Neuronal stem cell (in vitro differentiated cells): ENCODE data around the gene TXNDC11.
A peak's percentile ranks its signal among the peaks of the same experiment; 100 is the strongest.

ENCODE experiments used
- DNase-seq: peaks from one replicate; pipeline ENCODE4 v3.0.0-alpha.2; 2013; ENCODE audit warnings: low spot score
- H2AFZ ChIP-seq: one replicate; pipeline ENCODE4 v1.6.1; 2013; ENCODE audit warnings: mild to moderate bottlenecking, low read length, inconsistent platforms
- H2AK5ac ChIP-seq: 2 replicates; pipeline ENCODE4 v1.6.1; 2013; ENCODE audit warnings: low read depth, mild to moderate bottlenecking, inconsistent platforms, low read length, moderate library complexity, mixed read lengths
- H2BK120ac ChIP-seq: 2 replicates; pipeline ENCODE4 v1.6.1; 2013; ENCODE audit warnings: low read depth, mild to moderate bottlenecking, inconsistent platforms, low read length, moderate library complexity, mixed read lengths
- H2BK12ac ChIP-seq: one replicate; pipeline ENCODE4 v1.6.1; 2013; ENCODE audit warnings: low read length, inconsistent platforms
- H2BK15ac ChIP-seq: 2 replicates; pipeline ENCODE4 v1.6.1; 2013; ENCODE audit warnings: mild to moderate bottlenecking, low read length, inconsistent platforms, mixed read lengths
- H2BK5ac ChIP-seq: one replicate; pipeline ENCODE4 v1.6.1; 2013; ENCODE audit warnings: inconsistent platforms, mild to moderate bottlenecking, low read length, moderate library complexity
- H3K14ac ChIP-seq: one replicate; pipeline ENCODE4 v1.6.1; 2013; ENCODE audit warnings: low read length, inconsistent platforms
- H3K18ac ChIP-seq: 2 replicates; pipeline ENCODE4 v1.6.1; 2013; ENCODE audit warnings: low read length, inconsistent platforms
- H3K23ac ChIP-seq: 2 replicates; pipeline ENCODE4 v1.6.1; 2013; ENCODE audit warnings: low read depth, mild to moderate bottlenecking, mixed read lengths, low read length, inconsistent platforms; ENCODE audit not compliant: poor library complexity
- H3K27ac ChIP-seq: replicated peaks from 3 replicates; pipeline ENCODE4 v1.5.1; 2013; ENCODE audit warnings: low read length, inconsistent platforms
- H3K27me3 ChIP-seq, 3 experiments: 2 replicates each; pipeline ENCODE4 v1.6.1; 2013; ENCODE audit warnings: low read length in 3 of 3, mild to moderate bottlenecking in 2 of 3, inconsistent platforms in 1 of 3, low read depth in 1 of 3, mixed read lengths in 1 of 3, moderate library complexity in 1 of 3; ENCODE audit not compliant: control insufficient read depth in 3 of 3, insufficient read depth in 3 of 3
- H3K36me3 ChIP-seq, 2 donors: replicated peaks in 1 of 2; 2 replicates each; pipeline ENCODE4 v1.6.1; 2013; ENCODE audit warnings: low read length in 2 of 2; ENCODE audit not compliant: control insufficient read depth in 2 of 2, insufficient read depth in 2 of 2
- H3K4ac ChIP-seq: 2 replicates; pipeline ENCODE4 v1.6.1; 2013; ENCODE audit warnings: inconsistent platforms, mild to moderate bottlenecking, low read length, moderate library complexity
- H3K4me1 ChIP-seq, 2 donors: 1 replicate in 1 of 2; 2 replicates in 1 of 2; pipeline ENCODE4 v1.6.1; 2013; ENCODE audit warnings: low read length in 2 of 2, low read depth in 1 of 2; ENCODE audit not compliant: control insufficient read depth in 2 of 2, insufficient read depth in 1 of 2
- H3K4me2 ChIP-seq: one replicate; pipeline ENCODE4 v1.6.1; 2013; ENCODE audit warnings: mild to moderate bottlenecking, low read length, inconsistent platforms; ENCODE audit not compliant: insufficient read depth, poor library complexity, severe bottlenecking
- H3K4me3 ChIP-seq, 2 donors: 2 replicates each; pipeline ENCODE4 v1.5.1; 2013; ENCODE audit warnings: low read length in 2 of 2, mild to moderate bottlenecking in 2 of 2, inconsistent platforms in 1 of 2, moderate library complexity in 1 of 2
- H3K79me1 ChIP-seq: one replicate; pipeline ENCODE4 v1.6.1; 2013; ENCODE audit warnings: low read depth, mild to moderate bottlenecking, inconsistent platforms, low read length, moderate library complexity
- H3K9ac ChIP-seq: one replicate; pipeline ENCODE4 v1.6.1; 2013; ENCODE audit warnings: mild to moderate bottlenecking, low read depth, low read length, inconsistent platforms; ENCODE audit not compliant: poor library complexity
- H3K9me3 ChIP-seq, 2 donors: replicated peaks in 1 of 2; 2 replicates each; pipeline versions ENCODE3 to v1.6.1; 2013; ENCODE audit warnings: low read length in 2 of 2, mild to moderate bottlenecking in 2 of 2, inconsistent platforms in 1 of 2, low read depth in 1 of 2, mixed read lengths in 1 of 2, moderate library complexity in 1 of 2; ENCODE audit not compliant: control insufficient read depth in 2 of 2, insufficient read depth in 1 of 2
- H4K8ac ChIP-seq: one replicate; pipeline ENCODE4 v1.6.1; 2013; ENCODE audit warnings: low read depth, mild to moderate bottlenecking, inconsistent platforms, low read length, moderate library complexity
- H4K91ac ChIP-seq: one replicate; pipeline ENCODE4 v1.6.1; 2013; ENCODE audit warnings: low read length, low read depth, mild to moderate bottlenecking, inconsistent platforms; ENCODE audit not compliant: poor library complexity
- WGBS, 2 donors: extraction: QIAGEN DNeasy Blood & Tissue Kit; methylation state at CpG; one replicate each; pipeline ENCODE4 v1.1.7; 2013; ENCODE audit warnings: missing lambda C conversion rate in 2 of 2, mixed read lengths in 1 of 2; ENCODE audit not compliant: insufficient read length in 2 of 2, insufficient replicate concordance in 1 of 2; ENCODE audit errors: extremely low coverage in 2 of 2; 5-methylcytosine and 5-hydroxymethylcytosine counted together

The TXNDC11 gene

GRCh38 chr16:11650641-11651591 lies 91.7 kb downstream of the TXNDC11 start:
- no peak overlapping the region for H3K4me3 ChIP-seq
- H3K4me2 ChIP-seq = no peak overlapping the region
- no peaks in the 10 kb centered on the region for H3K79me1 ChIP-seq
- WGBS, 2 donors = no CpG with 5 or more reads among the region's 18 CpGs
- no peak overlapping the region for H4K91ac ChIP-seq
- no peak overlapping the region for H3K4ac ChIP-seq
- H2BK5ac ChIP-seq = no peak overlapping the region
- H3K9ac ChIP-seq = no peak overlapping the region
- H3K9me3 ChIP-seq = no peaks in the 10 kb centered on the region
- H3K18ac ChIP-seq = no peak overlapping the region
- H2BK15ac ChIP-seq = no peak overlapping the region
- H2BK120ac ChIP-seq = no peak overlapping the region
- no peak overlapping the region for H2AK5ac ChIP-seq
- H3K23ac ChIP-seq = no peak overlapping the region
- H3K36me3 ChIP-seq = no peaks in the 10 kb centered on the region
- no peaks in the 10 kb centered on the region for H3K27me3 ChIP-seq
- H4K8ac ChIP-seq = no peak overlapping the region
- H3K27ac ChIP-seq = no peak overlapping the region
- no peak overlapping the region for H3K14ac ChIP-seq
- H2BK12ac ChIP-seq = no peak overlapping the region
- DNase-seq = no peak
- H2AFZ ChIP-seq = no peak overlapping the region
- no peaks in the 10 kb centered on the region for H3K4me1 ChIP-seq

- no peak overlapping the region for H3K14ac ChIP-seq
- no peak overlapping the region for H4K8ac ChIP-seq
- H3K23ac ChIP-seq = no peak overlapping the region
- H4K91ac ChIP-seq = no peak overlapping the region
- DNase-seq = no peak
- H2BK12ac ChIP-seq = no peak overlapping the region
- H3K4me2 ChIP-seq = no peak overlapping the region
- H3K9me3 ChIP-seq = no peaks in the 10 kb centered on the region
- H3K9ac ChIP-seq = no peak overlapping the region
- H3K4me1 ChIP-seq = no peaks in the 10 kb centered on the region
- no peak overlapping the region for H3K27ac ChIP-seq
- no peaks in the 10 kb centered on the region for H3K27me3 ChIP-seq
- no peaks in the 10 kb centered on the region for H3K36me3 ChIP-seq
- H3K18ac ChIP-seq = no peak overlapping the region
- no peak overlapping the region for H2BK120ac ChIP-seq
- no peak overlapping the region for H3K4me3 ChIP-seq
- H2BK5ac ChIP-seq = no peak overlapping the region
- H2BK15ac ChIP-seq = no peak overlapping the region
- no peak overlapping the region for H2AK5ac ChIP-seq
- H2AFZ ChIP-seq = no peak overlapping the region
- no peaks in the 10 kb centered on the region for H3K79me1 ChIP-seq
- H3K4ac ChIP-seq = no peak overlapping the region
- no CpG with 5 or more reads among the region's 7 CpGs for WGBS, 2 donors
Measured at GRCh38 chr16:11649276-11649675, 93.4 kb downstream of the TXNDC11 start.

- no peak overlapping the region for H2BK12ac ChIP-seq
Measured at GRCh38 chr16:11642765-11643116, 99.9 kb downstream of the TXNDC11 start.

GRCh38 chr16:11640987-11641817 lies 101.5 kb downstream of the TXNDC11 start:
- Histone ChIP-seq H3K23ac (no peak overlapping the region), H3K27me3 (peaks cover 0 to 2% (median under 1%) of the 10 kb centered on the region in 3 experiments), H3K9ac (no peak overlapping the region), H2BK120ac (no peak overlapping the region), H2AK5ac (peak overlapping the region; percentile 40), H3K4me2 (no peak overlapping the region), H3K79me1 (no peaks in the 10 kb centered on the region), H3K18ac (peak overlapping the region; percentile 49), H4K8ac (no peak overlapping the region), H2BK15ac (peak overlapping the region; percentile 4), H4K91ac (peak overlapping the region; percentile 38), H3K27ac (no peak overlapping the region), H2AFZ (peak overlapping the region; percentile 26), H2BK12ac (peak overlapping the region; percentile 33), H3K4ac (no peak overlapping the region), H3K14ac (no peak overlapping the region), H3K4me3 (no peak overlapping the region), H3K9me3 (no peaks in the 10 kb centered on the region), H2BK5ac (no peak overlapping the region), H3K36me3 (no peaks in the 10 kb centered on the region), H3K4me1 (peaks cover 10% of the 10 kb centered on the region in 2 donors)
- WGBS, 2 donors = no CpG with 5 or more reads among the region's 20 CpGs
- DNase-seq = peak; percentile 45

More at GRCh38 chr16:11642765-11643116, 99.9 kb downstream of the TXNDC11 start:
- no CpG with 5 or more reads among the region's 4 CpGs for WGBS, 2 donors
- Histone ChIP-seq H3K27me3 (no peaks in the 10 kb centered on the region), H3K79me1 (no peaks in the 10 kb centered on the region), H2BK15ac (no peak overlapping the region), H3K4me2 (no peak overlapping the region), H3K23ac (no peak overlapping the region), H3K36me3 (no peaks in the 10 kb centered on the region), H2AK5ac (no peak overlapping the region), H2BK120ac (no peak overlapping the region), H2AFZ (no peak overlapping the region), H3K27ac (no peak overlapping the region), H3K14ac (no peak overlapping the region), H3K4me1 (peaks cover 10% of the 10 kb centered on the region in 2 donors), H4K8ac (no peak overlapping the region), H3K18ac (no peak overlapping the region), H2BK5ac (no peak overlapping the region), H3K4me3 (peak overlapping the region in 1 of 2 donors; percentile 12), H3K9me3 (no peaks in the 10 kb centered on the region), H4K91ac (no peak overlapping the region), H3K4ac (no peak overlapping the region), H3K9ac (no peak overlapping the region)
- no peak for DNase-seq
